ENCODE measurements around the gene CAPN3. TPM values are rescaled to one million over a fixed set of nuclear protein-coding genes. Genes with fewer than 3 reads are reported as not detected.

The CAPN3 gene
- total RNA-seq: 1.5 and 1.7 TPM in 2 replicates

GRCh38 chr15:42359249-42359648 lies at the start of gene CAPN3:
TSS of gene CAPN3 (plus strand) at chr15:42359501. CDS start at chr15:42359806, 305 bp downstream.

Other genes with a start within 250 kb of the CAPN3 start
- 3.5 and 10.7 TPM in 2 replicates for gene PLA2G4F, start 202.9 kb upstream of the CAPN3 start, total RNA-seq
- 15.1 and 24.8 TPM in 2 replicates for gene VPS39, start 151.2 kb upstream of the CAPN3 start, total RNA-seq
- 14.9 and 19.3 TPM in 2 replicates for gene GANC, start 86.3 kb upstream of the CAPN3 start, total RNA-seq
- 48.7 and 58.2 TPM in 2 replicates for gene TMEM87A, start 86.1 kb upstream of the CAPN3 start, total RNA-seq
- 15.3 and 22.2 TPM in 2 replicates for gene ZNF106, start 131.6 kb downstream of the CAPN3 start, total RNA-seq
- gene SNAP23, start 136.1 kb downstream of the CAPN3 start, total RNA-seq: 34.5 and 42.5 TPM in 2 replicates
- 10.7 and 19.0 TPM in 2 replicates for gene LRRC57, start 189.3 kb downstream of the CAPN3 start, total RNA-seq
- gene HAUS2, start 189.3 kb downstream of the CAPN3 start, total RNA-seq: 34.4 and 54.6 TPM in 2 replicates
- gene STARD9, start 216.1 kb downstream of the CAPN3 start, total RNA-seq: 0.51 and 1.3 TPM in 2 replicates